Colonic mucosa (tissue), 4 donors: Measurements from ENCODE around the gene CPAMD8. TPM values are rescaled to one million over a fixed set of nuclear protein-coding genes. Genes with fewer than 3 reads are reported as not detected.

Source experiments
- DNase-seq: peaks from one replicate; pipeline ENCODE4 v3.0.0-alpha.2; 2020
- H3K27ac ChIP-seq: fragments of 200-600 bp; one replicate; pipeline ENCODE4 v1.8.0; 2021
- H3K27me3 ChIP-seq: fragments of 200-600 bp; one replicate; pipeline ENCODE4 v1.8.0; 2021
- H3K36me3 ChIP-seq: fragments of 200-600 bp; one replicate; pipeline ENCODE4 v1.8.0; 2021
- H3K4me1 ChIP-seq: fragments of 200-600 bp; one replicate; pipeline ENCODE4 v1.8.0; 2021; ENCODE audit warnings: mild to moderate bottlenecking
- H3K4me3 ChIP-seq: fragments of 200-600 bp; one replicate; pipeline ENCODE4 v1.8.0; 2021
- H3K9ac ChIP-seq, 2 donors: one replicate each; pipeline ENCODE4 v1.7.0; 2013; ENCODE audit warnings: control low read depth in 2 of 2, low read depth in 2 of 2, low read length in 2 of 2
- H3K9me3 ChIP-seq: fragments of 200-600 bp; one replicate; pipeline ENCODE4 v1.8.0; 2021
- CTCF ChIP-seq: fragments of 200-600 bp; IDR thresholded peaks from one replicate; pipeline ENCODE4 v1.8.0; 2022; ENCODE audit warnings: antibody characterized with exemption, mild to moderate bottlenecking
- intact Hi-C: fragments of 100-400 bp; cut with DNase I; formaldehyde crosslinking; loops from one replicate; pipeline ENCODE4 v1.14.1; 2022
- total RNA-seq, 2 donors: library from RNA; stranded (reverse); fragmentation: NEBNext Ultra II Directional in 1 of 2; extraction: Animal tissue kit (Norgen Biotek cat#: 25700) in 1 of 2; gene quantifications; one replicate each; pipeline ENCODE4 v1.2.1, GENCODE V29; 2021
- donor health status: healthy.
- donor health status: DM: no; HTN: no; CAD: no.
- donor health status: DM: no; HTN: no; CAD: no.

The CPAMD8 gene
- total RNA-seq, 2 donors from 2014 or later = 1.8 to 3.5 TPM

GRCh38 chr19:16860118-16860517 lies 166.5 kb downstream of the CPAMD8 start:
- Histone ChIP-seq H3K9me3 (no peaks in the 10 kb centered on the region), H3K36me3 (no peaks in the 10 kb centered on the region), H3K4me3 (no peak overlapping the region), H3K27me3 (no peaks in the 10 kb centered on the region), H3K27ac (no peak overlapping the region), H3K9ac (no peak overlapping the region), H3K4me1 (no peaks in the 10 kb centered on the region)
- TF ChIP-seq CTCF = no peak
- intact Hi-C loops = no loop called here
- no peak for DNase-seq

DNA sequence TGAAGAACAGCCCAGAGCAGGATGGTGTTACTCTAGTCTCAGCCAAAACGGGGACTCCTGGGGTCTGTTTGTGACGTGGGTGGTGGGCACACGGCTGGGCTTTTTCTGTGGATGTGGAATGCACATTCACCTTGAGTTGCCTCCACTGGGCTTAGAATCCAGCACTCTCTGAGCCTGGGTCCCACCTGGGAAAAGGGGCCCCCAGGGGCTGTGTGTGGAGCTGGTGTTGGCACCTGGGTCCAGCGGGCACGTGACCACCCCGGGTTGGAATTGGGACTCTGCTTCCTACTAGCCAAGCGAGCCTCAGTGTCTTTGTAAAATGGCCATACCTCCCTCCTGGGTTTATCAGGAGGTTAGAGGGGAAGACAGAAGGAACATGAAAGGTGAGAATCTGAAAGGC lies 167.0 kb downstream of the CPAMD8 start:
- intact Hi-C loops = no loop called here
- no peaks in the 10 kb centered on the region for H3K36me3 ChIP-seq

GRCh38 chr19:16856091-16856490 lies 170.5 kb downstream of the CPAMD8 start:
- Histone ChIP-seq H3K9ac (no peak overlapping the region), H3K36me3 (peaks cover 4% of the 10 kb centered on the region), H3K27me3 (no peaks in the 10 kb centered on the region), H3K27ac (no peak overlapping the region), H3K4me1 (no peaks in the 10 kb centered on the region), H3K9me3 (no peaks in the 10 kb centered on the region), H3K4me3 (no peak overlapping the region)
- intact Hi-C loops = no loop called here
- DNase-seq = no peak
- no peak for TF ChIP-seq CTCF

More for the DNA sequence above, 167.0 kb downstream of the CPAMD8 start:
- H3K4me1 ChIP-seq = no peaks in the 10 kb centered on the region
- H3K9ac ChIP-seq = no peak overlapping the region
- H3K27me3 ChIP-seq = no peaks in the 10 kb centered on the region
- no peak overlapping the region for H3K4me3 ChIP-seq
- no peak overlapping the region for H3K27ac ChIP-seq
- H3K9me3 ChIP-seq = no peaks in the 10 kb centered on the region
- DNase-seq = no peak
- no peak for TF ChIP-seq CTCF

DNA sequence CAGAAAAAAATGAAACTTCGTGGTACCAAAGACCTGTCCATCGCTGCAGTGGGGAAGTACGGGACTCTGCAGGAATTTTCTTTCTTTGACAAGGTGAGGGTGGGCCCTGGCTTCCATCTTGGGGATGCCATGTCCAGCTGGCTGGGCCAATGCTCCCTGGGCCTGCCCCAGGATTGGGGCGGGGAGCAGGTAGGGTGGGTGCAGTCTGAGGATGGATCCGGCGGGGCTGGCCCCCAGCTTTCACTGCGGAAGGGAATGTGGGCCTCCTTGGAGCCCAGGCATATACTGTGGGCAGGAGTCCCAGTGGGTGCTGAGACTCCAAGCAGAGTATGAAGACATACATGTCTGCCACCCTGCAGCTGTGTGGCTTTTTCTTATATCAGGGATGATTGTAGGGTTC lies 173.5 kb downstream of the CPAMD8 start:
- intact Hi-C loops = no loop called here
- H3K9me3 ChIP-seq = no peaks in the 10 kb centered on the region
- DNase-seq = no peak

DNA sequence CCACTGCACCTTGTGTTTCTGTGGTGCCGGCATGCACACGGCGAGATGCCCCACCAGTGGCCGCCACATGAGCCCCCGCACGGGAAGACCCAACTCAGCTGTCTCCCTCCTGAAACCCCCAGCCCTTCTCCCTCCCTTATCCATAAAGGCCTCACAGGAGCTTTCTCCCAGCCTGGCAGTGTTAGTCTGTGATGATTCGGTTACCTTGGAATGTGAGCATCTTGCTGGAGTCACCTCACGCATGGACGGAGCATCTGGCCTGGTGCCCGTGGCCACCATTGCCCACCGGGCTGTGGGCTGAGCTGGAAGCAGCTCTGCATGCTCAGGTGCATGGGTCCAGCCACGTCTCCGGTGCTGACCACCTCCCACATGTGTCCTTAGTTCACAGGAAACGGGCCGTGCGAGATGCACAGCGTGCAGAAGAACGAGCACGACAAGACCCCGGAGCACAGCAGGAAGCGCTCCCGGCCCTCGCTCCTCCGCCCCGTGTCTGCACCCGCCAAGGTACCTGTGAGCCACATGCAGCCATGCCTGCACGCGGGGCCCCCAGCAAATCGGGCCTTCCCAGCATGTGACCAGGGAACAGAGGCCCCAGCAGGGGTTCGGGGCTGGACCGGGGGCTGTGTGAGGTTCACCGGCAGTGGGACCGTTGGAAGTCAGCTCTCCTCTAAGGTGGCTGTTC lies 175.4 kb downstream of the CPAMD8 start:
- Histone ChIP-seq H3K27me3 (no peaks in the 10 kb centered on the region), H3K4me1 (peaks cover 6% of the 10 kb centered on the region), H3K4me3 (no peak overlapping the region), H3K9me3 (no peaks in the 10 kb centered on the region), H3K27ac (no peak overlapping the region), H3K36me3 (peaks cover 6% of the 10 kb centered on the region), H3K9ac (no peak overlapping the region)
- TF ChIP-seq CTCF = no peak
- intact Hi-C loops = no loop called here
- no peak for DNase-seq

More for the DNA sequence above, 173.5 kb downstream of the CPAMD8 start:
- no peak for TF ChIP-seq CTCF
- no peak overlapping the region for H3K4me3 ChIP-seq
- peaks cover 4% of the 10 kb centered on the region for H3K36me3 ChIP-seq
- no peak overlapping the region for H3K9ac ChIP-seq
- peaks cover 6% of the 10 kb centered on the region for H3K4me1 ChIP-seq
- H3K27me3 ChIP-seq = no peaks in the 10 kb centered on the region
- no peak overlapping the region for H3K27ac ChIP-seq
